K562 (cell line): Measurements from ENCODE around the gene TNFAIP3. TPM values are rescaled to one million over a fixed set of nuclear protein-coding genes. Genes with fewer than 3 reads are reported as not detected.

Source experiments
- ATAC-seq: fragments of 200-7000 bp; cut with Tn5 transposase; 3 replicates; pipeline ENCODE4 v1.9.1; 2020; ENCODE audit warnings: moderate library complexity
- BruUV-seq: library from RNA; stranded (reverse); fragments of 400-500 nt; replicated peaks from 2 replicates; lab custom pipeline; 2021; lab: Mats Ljungman, UMichigan
- CTCF ChIA-PET: fragments of 300-600 bp; formaldehyde crosslinking; extraction: SDS; loops from one replicate; lab custom pipeline; 2021; ENCODE audit warnings: low intra/inter-chr PET ratio; lab: Yijun Ruan, JAX
- POLR2A ChIA-PET: fragments of 300-600, 350-650 bp; sonication (Branson Sonifier 250); formaldehyde crosslinking; extraction: SDS; loops from one replicate; lab custom pipeline; 2021; ENCODE audit warnings: antibody characterized with exemption, inconsistent platforms; lab: Yijun Ruan, JAX
- DNase-seq, 4 experiments: peaks; one replicate each; pipeline versions ENCODE4 v3.0.0 to v3.0.0-alpha.2; 2011 to 2018; ENCODE audit warnings: low spot score in 3 of 4, mixed read lengths in 3 of 4; ENCODE audit errors: extremely low read depth in 1 of 4
- FAIRE-seq: peaks from 2 replicates; lab custom pipeline; 2011; peaks lifted over from hg19 to GRCh38; lab: Jason Lieb, UNC
- H2AFZ ChIP-seq: 2 replicates; pipeline ENCODE4 v1.6.0; 2011; ENCODE audit warnings: low read depth, low read length, control low read depth, inconsistent platforms
- H3K27ac ChIP-seq: fragments of 200-600 bp; 3 replicates; pipeline ENCODE4 v1.8.0; 2011; ENCODE audit warnings: low read depth, mild to moderate bottlenecking, control low read depth, inconsistent platforms, low read length, moderate library complexity, mixed read lengths; ENCODE audit errors: extremely low read depth
- H3K27me3 ChIP-seq, 2 experiments: fragments of 300-600 bp in 1 of 2; 2 replicates in 1 of 2; 3 replicates in 1 of 2; pipeline versions ENCODE4 v1.6.0 to v1.8.0; 2011; ENCODE audit warnings: inconsistent platforms in 2 of 2, low read length in 2 of 2, mild to moderate bottlenecking in 1 of 2, mixed read lengths in 1 of 2, moderate library complexity in 1 of 2; ENCODE audit not compliant: control insufficient read depth in 2 of 2, insufficient read depth in 2 of 2
- H3K36me3 ChIP-seq: fragments of 300-600 bp; 3 replicates; pipeline ENCODE4 v1.8.0; 2011; ENCODE audit warnings: mild to moderate bottlenecking, low read length, inconsistent platforms; ENCODE audit not compliant: control insufficient read depth, insufficient read depth
- H3K4me1 ChIP-seq, 2 experiments: fragments of 200-600 bp in 1 of 2; replicated peaks in 1 of 2; 2 replicates in 1 of 2; 3 replicates in 1 of 2; pipeline versions ENCODE4 v1.5.1 to v1.8.0; 2011; ENCODE audit warnings: inconsistent platforms in 2 of 2, low read length in 2 of 2, mild to moderate bottlenecking in 1 of 2, mixed read lengths in 1 of 2, moderate library complexity in 1 of 2; ENCODE audit not compliant: control insufficient read depth in 2 of 2, insufficient read depth in 2 of 2
- H3K4me2 ChIP-seq: 2 replicates; pipeline ENCODE4 v1.6.1; 2011; ENCODE audit warnings: low read length, control low read depth, inconsistent platforms, mixed read lengths; ENCODE audit not compliant: insufficient read depth
- H3K4me3 ChIP-seq: fragments of 200-600 bp; sonication (generic), shearing (Covaris generic); 2 replicates; pipeline ENCODE4 v1.5.1; 2016; ENCODE audit warnings: control low read depth, inconsistent platforms
- H3K79me2 ChIP-seq: fragments of 200-600 bp; 3 replicates; pipeline ENCODE4 v1.8.0; 2011; ENCODE audit warnings: low read length, inconsistent platforms; ENCODE audit not compliant: control insufficient read depth, insufficient read depth
- H3K9ac ChIP-seq, 2 experiments: 2 replicates each; pipeline versions ENCODE4 v1.6.0 to v1.6.1; 2011; ENCODE audit warnings: low read depth in 2 of 2, low read length in 2 of 2, control low read depth in 1 of 2, inconsistent platforms in 1 of 2, mild to moderate bottlenecking in 1 of 2, mixed read lengths in 1 of 2; ENCODE audit not compliant: insufficient read depth in 1 of 2
- H3K9me1 ChIP-seq: one replicate; pipeline ENCODE4 v1.6.0; 2011; ENCODE audit warnings: inconsistent platforms, mild to moderate bottlenecking, low read length, moderate library complexity; ENCODE audit not compliant: control insufficient read depth, insufficient read depth
- H3K9me3 ChIP-seq: replicated peaks from 2 replicates; pipeline ENCODE4 v1.5.1; 2011; ENCODE audit warnings: low read depth, low read length, inconsistent platforms; ENCODE audit not compliant: control insufficient read depth, insufficient read depth
- H4K20me1 ChIP-seq: replicated peaks from 2 replicates; pipeline ENCODE4 v1.6.1; 2011; ENCODE audit warnings: low read length, inconsistent platforms, mixed read lengths; ENCODE audit not compliant: control insufficient read depth, insufficient read depth
- CXXC5 ChIP-seq: fragments of 250-450 bp; sonication (Bioruptor Pico); IDR thresholded peaks from 2 replicates; pipeline ENCODE4 v1.8.0; 2022; ENCODE audit warnings: inconsistent platforms, mild to moderate bottlenecking, moderate library complexity
- FOXA3 ChIP-seq, 2 experiments: fragments of 450-650 bp in 1 of 2; sonication (generic) in 1 of 2; formaldehyde crosslinking; IDR thresholded peaks in 1 of 2; conservative IDR thresholded peaks in 1 of 2; 2 replicates each; pipeline versions ENCODE4 v1.4.0 to v1.8.0; 2020 to 2022; ENCODE audit warnings: mild to moderate bottlenecking in 2 of 2, missing genetic modification reagents in 1 of 2
- FOXK2 ChIP-seq, 2 experiments: fragments of 450-650 bp; IDR thresholded peaks in 1 of 2; conservative IDR thresholded peaks in 1 of 2; 2 replicates each; pipeline ENCODE4 v1.6.1; 2016; ENCODE audit warnings: low read depth in 2 of 2, mild to moderate bottlenecking in 1 of 2
- HCFC1 ChIP-seq: IDR thresholded peaks from 2 replicates; pipeline ENCODE4 v1.6.1; 2012; ENCODE audit warnings: low read depth, low read length, improper control_type of control experiment
- NFIX ChIP-seq: fragments of 250-450 bp; sonication (Bioruptor Pico); IDR thresholded peaks from 2 replicates; pipeline ENCODE4 v1.4.0; 2020; ENCODE audit warnings: low read depth, mild to moderate bottlenecking, moderate library complexity
- REST ChIP-seq, 2 experiments: fragments of 450-650 bp; formaldehyde crosslinking in 1 of 2; IDR thresholded peaks; 2 replicates each; pipeline versions ENCODE4 v1.4.0 to v1.6.1; 2014 to 2020; ENCODE audit warnings: mild to moderate bottlenecking in 2 of 2, borderline replicate concordance in 1 of 2, low read depth in 1 of 2
- SMAD4 ChIP-seq: fragments of 250-450 bp; sonication (Bioruptor Pico); conservative IDR thresholded peaks from 2 replicates; pipeline ENCODE4 v1.8.0; 2021; ENCODE audit warnings: inconsistent platforms, mild to moderate bottlenecking, moderate library complexity
- STAG1 ChIP-seq: sonication (generic); formaldehyde crosslinking; IDR thresholded peaks from 2 replicates; pipeline ENCODE4 v1.5.0; 2020; ENCODE audit warnings: missing genetic modification reagents, borderline replicate concordance
- ZNF592 ChIP-seq: fragments of 450-650 bp; IDR thresholded peaks from 2 replicates; pipeline ENCODE4 v1.6.1; 2017; ENCODE audit warnings: antibody characterized with exemption, mild to moderate bottlenecking
- WGBS: fragments of 100-300 bp; shearing (Covaris generic); methylation state at CpG from one replicate; pipeline ENCODE4 v1.1.6; 2016; ENCODE audit warnings: low coverage, mixed read lengths; ENCODE audit not compliant: insufficient coverage; ENCODE audit errors: missing lambda C conversion rate; 5-methylcytosine and 5-hydroxymethylcytosine counted together
- in situ Hi-C: fragments of 300-500 bp; cut with MboI; formaldehyde crosslinking; loops from 4 replicates; pipeline ENCODE4 v1.15.0; 2018; ENCODE audit warnings: inconsistent platforms, mixed read lengths
- intact Hi-C: fragments of 100-400 bp; cut with micrococcal nuclease; formaldehyde crosslinking; loops from 2 replicates; pipeline ENCODE4 v1.14.2; 2022
- polyA plus RNA-seq, 8 experiments: library from polyadenylated mRNA; depleted of rRNA in 4 of 8; stranded (reverse) in 5 of 8; unstranded in 3 of 8; fragments of >200 nt; fragmentation: Nextera tagmentation in 2 of 8; fragmentation: Illumina TruSeq in 1 of 8; extraction: Ambion mirVana in 2 of 8; extraction: Trizol in 1 of 8; gene quantifications; 2 replicates each; pipeline versions ENCODE4 v1.2.1 to v1.2.3, GENCODE V29; 2011 to 2014; ENCODE audit warnings: inconsistent platforms in 1 of 8, missing spikeins in 1 of 8
- total RNA-seq, 7 experiments: library from RNA; depleted of rRNA in 6 of 7; stranded (reverse); fragments of >200 nt in 6 of 7; fragmentation: Illumina TruSeq in 2 of 7; extraction: Trizol in 2 of 7; gene quantifications; 2 replicates each; pipeline versions ENCODE4 v1.2.1 to v1.2.3, GENCODE V29; 2011 to 2021; ENCODE audit warnings: low replicate concordance in 1 of 7

Gene TNFAIP3
- total and polyA plus RNA-seq, 9 of the 15 experiments (the other 6 are each of a cell fraction or from before 2014, with no cell fraction given): 0.79 to 17.0 (median 6.4) TPM

- CTCF ChIA-PET: no interaction called here
- in situ Hi-C loops: no loop called here
- Histone ChIP-seq H3K9ac (no peak overlapping the region), H3K79me2 (peaks cover 5% of the 10 kb centered on the region; the same call in 1 of the 3 replicates), H3K9me3 (peaks cover 17% of the 10 kb centered on the region), H3K9me1 (no peaks in the 10 kb centered on the region), H3K27ac (peak overlapping the region; percentile 96; the same call in 2 of the 3 replicates), H3K4me1 (peaks cover 3 to 49% of the 10 kb centered on the region in 2 experiments), H3K4me3 (no peak overlapping the region), H3K4me2 (no peak overlapping the region), H3K27me3 (no peaks in the 10 kb centered on the region), H2AFZ (peak overlapping the region; percentile 58), H4K20me1 (no peaks in the 10 kb centered on the region), H3K36me3 (peaks cover 4% of the 10 kb centered on the region; the same call in 1 of the 3 replicates)
- BruUV-seq: no TSS peak
- ATAC-seq: no peak
- intact Hi-C loops: no loop called here
- DNase-seq: no peak
- no peak for FAIRE-seq
- POLR2A ChIA-PET: interaction anchor here (0.7 to 0.9 kb wide), 2 partner anchors 23 to 148 kb away, joined by 3 read pairs; no protein-coding TSS in a partner anchor
- 45% methylated on average over 3 of the region's 3 CpGs for WGBS
- TF ChIP-seq ZNF592 (peak; percentile 64; the same call in 1 of the 2 replicates), SMAD4 (CRISPR knock-in tag) (0 out of 2 replicates have a peak, but pooled peaks have one; percentile 24), REST (IDR thresholded peaks at IDR 0.05; ENCODE audit: borderline replicate concordance) (no peak), REST (CRISPR knock-in tag; IDR thresholded peaks at IDR 0.05; ENCODE audit: low read depth) (no peak), HCFC1 (no peak), FOXA3 (CRISPR knock-in tag; conservative IDR thresholded peaks at IDR 0.05 in 1 of 2, IDR thresholded peaks at IDR 0.05 in 1 of 2) (peak in 1 of 2 experiments; percentile 64; a peak in 2 of 4 replicates), NFIX (CRISPR knock-in tag) (no peak), STAG1 (CRISPR knock-in tag) (no peak), FOXK2 (conservative IDR thresholded peaks at IDR 0.05 in 1 of 2, IDR thresholded peaks at IDR 0.05 in 1 of 2; ENCODE audit: low read depth in 2 of 2) (0 out of 4 replicates have a peak, but pooled peaks of 1 of the 2 experiments have one; percentile 19), CXXC5 (CRISPR knock-in tag) (0 out of 2 replicates have a peak, but pooled peaks have one; percentile 8)
Observed at GRCh38 chr6:137859025-137859424, 8.0 kb upstream of the TNFAIP3 start.
